ENCODE measurements around the gene PANK1.

DNA sequence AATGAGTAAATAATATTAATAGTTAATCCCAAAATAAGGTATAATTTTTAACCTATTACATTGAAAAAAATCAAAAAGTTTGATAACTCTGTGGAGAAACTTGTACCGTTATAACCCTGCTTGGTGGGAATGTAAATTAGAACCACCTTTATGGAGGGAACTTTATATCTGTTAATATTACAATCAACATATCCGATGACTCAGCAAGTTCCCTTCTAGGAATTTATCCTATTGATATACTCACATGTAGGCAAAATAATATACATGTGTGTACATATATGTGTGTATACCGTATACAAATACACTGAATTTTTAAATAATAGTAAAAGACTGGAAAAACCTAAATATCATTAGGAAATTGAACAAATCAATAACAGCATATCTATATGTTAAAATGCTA lies 54.7 kb downstream of the PANK1 start:
- no peak for TF ChIP-seq GATA2 (IDR thresholded peaks at IDR 0.05; ENCODE audit: low read depth, low read length)
- no peak for TF ChIP-seq GATA3 (IDR thresholded peaks at IDR 0.05; ENCODE audit: low read depth, low read length)

Data from SH-SY5Y (cell line).